Tibial artery (tissue), 4 donors: ENCODE measurements around the gene TEKT5.
A peak's percentile ranks its signal among the peaks of the same experiment; 100 is the strongest.
"Not testable (repeated sequence)": the region's sequence is repeated elsewhere in the genome, so short reads cannot be mapped to it uniquely, and the experiment has no call there.

Experiments used
- DNase-seq, 2 donors: peaks; one replicate each; pipeline ENCODE4 v3.0.0-alpha.2; 2019
- H3K27ac ChIP-seq, 2 donors: fragments of 200-600 bp; sonication (generic) in 1 of 2; 1 replicate in 1 of 2; 2 replicates in 1 of 2; pipeline ENCODE4 v1.5.1; 2018 to 2019; ENCODE audit warnings: mild to moderate bottlenecking in 1 of 2
- H3K27me3 ChIP-seq, 2 donors: fragments of 200-600 bp; sonication (generic) in 1 of 2; one replicate each; pipeline versions ENCODE4 v1.5.1 to v1.6.0; 2016 to 2019
- H3K36me3 ChIP-seq, 3 donors: fragments of 200-600 bp; sonication (generic) in 2 of 3; one replicate each; pipeline ENCODE4 v1.5.1; 2016 to 2019; ENCODE audit warnings: mild to moderate bottlenecking in 2 of 3
- H3K4me1 ChIP-seq, 4 donors: fragments of 200-600 bp; sonication (generic) in 2 of 4; 1 replicate in 3 of 4; 2 replicates in 1 of 4; pipeline ENCODE4 v1.5.1; 2016 to 2019
- H3K4me3 ChIP-seq, 2 donors: fragments of 200-600 bp; sonication (generic) in 1 of 2; 1 replicate in 1 of 2; 2 replicates in 1 of 2; pipeline ENCODE4 v1.5.1; 2018 to 2019; ENCODE audit warnings: mild to moderate bottlenecking in 2 of 2
- H3K9me3 ChIP-seq, 3 donors: fragments of 200-600 bp; sonication (generic) in 1 of 3; one replicate each; pipeline ENCODE4 v1.5.1; 2016 to 2019
- CTCF ChIP-seq, 2 experiments: fragments of 200-600 bp in 1 of 2; fragments of 450-650 bp in 1 of 2; IDR thresholded peaks; one replicate each; pipeline ENCODE4 v1.5.1; 2017 to 2019; ENCODE audit warnings: antibody characterized with exemption in 2 of 2, mild to moderate bottlenecking in 1 of 2, moderate library complexity in 1 of 2
- intact Hi-C: fragments of 100-400 bp; cut with DNase I; formaldehyde crosslinking; loops from one replicate; pipeline ENCODE4 v1.15.0; 2023; ENCODE audit warnings: low total_unique reads

Gene TEKT5

GRCh38 chr16:10694830-10695229 is at the start of gene TEKT5:
Gene TEKT5, minus strand, starts transcription at chr16:10694930. Its CDS starts 57 bp downstream, at chr16:10694873.
- no peaks in the 10 kb centered on the region for H3K36me3 ChIP-seq
- intact Hi-C loops = no loop called here
- peaks cover 0 to 16% of the 10 kb centered on the region in 2 donors for H3K27me3 ChIP-seq

GRCh38 chr16:10743610-10744369 is 49.1 kb upstream of the TEKT5 start, which contains the start of gene NUBP1:
Gene NUBP1, plus strand, starts transcription at chr16:10743842. Its CDS starts 22 bp downstream, at chr16:10743864.
- intact Hi-C loops = loop anchor here (1.0 kb wide), 1 partner anchor 163 kb away; the partner anchor contains the start of gene EMP2
- Histone ChIP-seq H3K27me3 (no peaks in the 10 kb centered on the region), H3K9me3 (no peaks in the 10 kb centered on the region), H3K36me3 (peaks cover 12 to 20% (median 15%) of the 10 kb centered on the region in 3 donors), H3K27ac (peak within 1 kb of the TSS; percentile 90 to 97), H3K4me3 (peak within 1 kb of the TSS; percentile 58 to 67), H3K4me1 (peaks cover 0 to 41% (median 9%) of the 10 kb centered on the region in 4 donors)
- TF ChIP-seq CTCF (IDR thresholded peaks at IDR 0.05) = peak in 1 of 2 experiments; percentile 19
- DNase-seq = peak; percentile 100

More at GRCh38 chr16:10694830-10695229, at the start of gene TEKT5:
- no peak for DNase-seq
- no peaks in the 10 kb centered on the region for H3K4me1 ChIP-seq
- H3K4me3 ChIP-seq = no peak within 1 kb of the TSS
- H3K27ac ChIP-seq = no peak within 1 kb of the TSS
- TF ChIP-seq CTCF (IDR thresholded peaks at IDR 0.05) = no peak
- no peaks in the 10 kb centered on the region for H3K9me3 ChIP-seq

- Histone ChIP-seq H3K36me3 (peaks cover 6 to 14% (median 11%) of the 10 kb centered on the region in 3 donors), H3K27ac (peak overlapping the region; percentile 90 to 97), H3K9me3 (no peaks in the 10 kb centered on the region), H3K27me3 (no peaks in the 10 kb centered on the region), H3K4me3 (peak overlapping the region; percentile 58 to 67), H3K4me1 (peaks cover 0 to 47% (median 14%) of the 10 kb centered on the region in 4 donors)
- intact Hi-C loops = no loop called here
- TF ChIP-seq CTCF (IDR thresholded peaks at IDR 0.05) = no peak
- no peak for DNase-seq
These were observed 48.5 kb upstream of the TEKT5 start for GRCh38 chr16:10743227-10743609.

- Histone ChIP-seq H3K36me3 (peaks cover 0 to under 1% (median 0%) of the 10 kb centered on the region in 3 donors), H3K27ac (peak overlapping the region; percentile 45 to 97), H3K4me1 (peaks cover 0 to 58% (median 23%) of the 10 kb centered on the region in 4 donors), H3K9me3 (no peaks in the 10 kb centered on the region), H3K4me3 (no peak overlapping the region), H3K27me3 (no peaks in the 10 kb centered on the region)
- intact Hi-C loops = no loop called here
- no peak for DNase-seq
- no peak for TF ChIP-seq CTCF (IDR thresholded peaks at IDR 0.05)
These were observed 47.1 kb upstream of the TEKT5 start for GRCh38 chr16:10741844-10742243.

GRCh38 chr16:10741249-10741648 is 46.5 kb upstream of the TEKT5 start:
- DNase-seq, H3K36me3 ChIP-seq, intact Hi-C loops, H3K27ac ChIP-seq, H3K9me3 ChIP-seq, H3K4me3 ChIP-seq, H3K27me3 ChIP-seq: not testable (repeated sequence)
- peaks cover 0 to 58% (median 23%) of the 10 kb centered on the region in 4 donors for H3K4me1 ChIP-seq

GRCh38 chr16:10740845-10741208 is 46.1 kb upstream of the TEKT5 start:
- H3K9me3 ChIP-seq = no peaks in the 10 kb centered on the region
- H3K27me3 ChIP-seq = no peaks in the 10 kb centered on the region
- DNase-seq = no peak
- intact Hi-C loops = no loop called here
- H3K4me3 ChIP-seq = no peak overlapping the region
- H3K27ac ChIP-seq = no peak overlapping the region
- peaks cover 0 to 57% (median 23%) of the 10 kb centered on the region in 4 donors for H3K4me1 ChIP-seq
- no peak for TF ChIP-seq CTCF (IDR thresholded peaks at IDR 0.05)
- no peaks in the 10 kb centered on the region for H3K36me3 ChIP-seq
